ENCODE results near the gene TMEM131L.

TMEM131L gene

GRCh38 chr4:153572609-153573008, 106.4 kb downstream of the TMEM131L start:
- Histone ChIP-seq H3K4me1 (ENCODE audit: control insufficient read depth, low read length) (peaks cover 100% of the 10 kb centered on the region), H3K79me2 (ENCODE audit: control insufficient read depth, low read length) (peaks cover 99% of the 10 kb centered on the region), H3K4me2 (ENCODE audit: low read length) (peak overlapping the region; percentile 63), H4K20me1 (ENCODE audit: control insufficient read depth, insufficient read depth, low read depth, low read length) (peaks cover 9% of the 10 kb centered on the region), H3K9me3 (ENCODE audit: control insufficient read depth, insufficient read depth, low read length) (no peaks in the 10 kb centered on the region), H3F3A (ENCODE audit: control insufficient read depth, insufficient read depth) (peaks cover 73% of the 10 kb centered on the region), H3K9me2 (replicated peaks; ENCODE audit: control insufficient read depth, low read length) (no peaks in the 10 kb centered on the region), H3K27me3 (ENCODE audit: control insufficient read depth, low read length) (no peaks in the 10 kb centered on the region), H3K27ac (ENCODE audit: low read depth, low read length) (peak overlapping the region; percentile 83), H3K4me3 (ENCODE audit: low read length) (peak overlapping the region; percentile 45), H3K36me3 (ENCODE audit: control insufficient read depth, low read length) (peaks cover 95% of the 10 kb centered on the region)
- no peak for TF ChIP-seq EZH2phosphoT487 (IDR thresholded peaks at IDR 0.05; ENCODE audit: borderline replicate concordance, low read length)
- no peak for TF ChIP-seq CTCF (IDR thresholded peaks at IDR 0.05; ENCODE audit: low read depth, low read length, poor library complexity, severe bottlenecking)

GRCh38 chr4:153573221-153573620, 107.1 kb downstream of the TMEM131L start:
- Histone ChIP-seq H3K9me3 (ENCODE audit: control insufficient read depth, insufficient read depth, low read length) (no peaks in the 10 kb centered on the region), H4K20me1 (ENCODE audit: control insufficient read depth, insufficient read depth, low read depth, low read length) (peaks cover 10% of the 10 kb centered on the region), H3K27ac (ENCODE audit: low read depth, low read length) (peak overlapping the region; percentile 83), H3K79me2 (ENCODE audit: control insufficient read depth, low read length) (peaks cover 99% of the 10 kb centered on the region), H3K4me2 (ENCODE audit: low read length) (peak overlapping the region; percentile 63), H3F3A (ENCODE audit: control insufficient read depth, insufficient read depth) (peaks cover 67% of the 10 kb centered on the region), H3K36me3 (ENCODE audit: control insufficient read depth, low read length) (peaks cover 94% of the 10 kb centered on the region), H3K4me1 (ENCODE audit: control insufficient read depth, low read length) (peaks cover 100% of the 10 kb centered on the region), H3K27me3 (ENCODE audit: control insufficient read depth, low read length) (no peaks in the 10 kb centered on the region), H3K4me3 (ENCODE audit: low read length) (peak overlapping the region; percentile 45), H3K9me2 (replicated peaks; ENCODE audit: control insufficient read depth, low read length) (no peaks in the 10 kb centered on the region)
- TF ChIP-seq EZH2phosphoT487 (IDR thresholded peaks at IDR 0.05; ENCODE audit: borderline replicate concordance, low read length) (no peak), CTCF (IDR thresholded peaks at IDR 0.05; ENCODE audit: low read depth, low read length, poor library complexity, severe bottlenecking) (no peak)

- TF ChIP-seq EZH2phosphoT487 (IDR thresholded peaks at IDR 0.05; ENCODE audit: borderline replicate concordance, low read length) (no peak), CTCF (IDR thresholded peaks at IDR 0.05; ENCODE audit: low read depth, low read length, poor library complexity, severe bottlenecking) (peak; percentile 69)
- H3K4me1 ChIP-seq (ENCODE audit: control insufficient read depth, low read length), result peaks cover 94% of the 10 kb centered on the region
- H3K9me3 ChIP-seq (ENCODE audit: control insufficient read depth, insufficient read depth, low read length), result no peaks in the 10 kb centered on the region
- peaks cover 59% of the 10 kb centered on the region for H3F3A ChIP-seq (ENCODE audit: control insufficient read depth, insufficient read depth)
- H3K36me3 ChIP-seq (ENCODE audit: control insufficient read depth, low read length), result peaks cover 88% of the 10 kb centered on the region
- H3K27ac ChIP-seq (ENCODE audit: low read depth, low read length), result peak overlapping the region; percentile 83
- peaks cover 94% of the 10 kb centered on the region for H3K79me2 ChIP-seq (ENCODE audit: control insufficient read depth, low read length)
- H3K9me2 ChIP-seq (replicated peaks; ENCODE audit: control insufficient read depth, low read length), result no peaks in the 10 kb centered on the region
- H3K4me2 ChIP-seq (ENCODE audit: low read length), result peak overlapping the region; percentile 63
- no peaks in the 10 kb centered on the region for H3K27me3 ChIP-seq (ENCODE audit: control insufficient read depth, low read length)
- peak overlapping the region; percentile 45 for H3K4me3 ChIP-seq (ENCODE audit: low read length)
- H4K20me1 ChIP-seq (ENCODE audit: control insufficient read depth, insufficient read depth, low read depth, low read length), result peaks cover 10% of the 10 kb centered on the region
Observed at GRCh38 chr4:153573881-153574802, 108.0 kb downstream of the TMEM131L start.
